ENCODE data around the gene EZR.

EZR gene

GRCh38 chr6:158757753-158758090 is 61.4 kb downstream of the EZR start:
- DNase-seq = no peak

GRCh38 chr6:158756977-158757752 is 62.0 kb downstream of the EZR start:
- no peak for DNase-seq

DNA sequence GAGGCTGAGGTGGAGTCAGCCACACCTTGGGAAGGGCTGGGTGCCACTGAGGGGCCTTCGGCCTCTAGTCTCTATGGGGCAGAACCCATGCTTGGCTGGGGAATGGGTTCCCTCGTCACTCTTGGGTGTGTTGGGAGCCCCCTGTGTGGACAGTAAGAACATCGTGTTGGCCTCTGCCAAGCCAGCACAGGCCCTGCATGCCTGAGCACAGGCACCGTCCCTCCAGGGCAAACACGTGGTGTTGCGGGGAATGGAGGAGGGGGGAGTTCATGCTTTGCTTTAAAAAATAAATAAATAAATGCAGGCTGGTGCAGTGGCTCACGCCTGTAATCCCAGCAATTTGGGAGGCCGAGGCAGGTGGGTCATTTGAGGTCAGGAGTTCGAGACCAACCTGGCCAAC is 63.0 kb downstream of the EZR start:
- no peak for DNase-seq

- DNase-seq = no peak
Observed at GRCh38 chr6:158755636-158756035, 63.5 kb downstream of the EZR start.

DNA sequence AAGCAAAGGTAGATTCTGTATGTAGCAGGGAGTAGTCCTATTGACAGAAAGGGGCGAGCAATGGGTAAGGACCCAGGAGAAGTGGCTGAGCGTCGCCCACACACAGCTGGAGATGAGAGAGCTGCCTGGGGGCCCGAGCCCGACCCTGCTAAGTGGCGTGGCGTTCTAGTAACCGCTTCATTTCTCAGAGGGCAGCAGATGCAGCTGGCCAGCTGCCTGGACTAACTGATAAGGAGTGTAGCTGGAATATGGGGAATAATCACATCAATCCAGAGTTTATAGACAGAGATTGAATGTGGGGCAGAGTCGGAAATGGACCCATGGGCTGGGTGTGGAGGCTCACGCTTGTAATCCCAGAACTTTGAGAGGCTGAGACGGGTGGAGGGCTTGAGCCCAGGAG is 64.4 kb downstream of the EZR start:
- no peak for DNase-seq

DNA sequence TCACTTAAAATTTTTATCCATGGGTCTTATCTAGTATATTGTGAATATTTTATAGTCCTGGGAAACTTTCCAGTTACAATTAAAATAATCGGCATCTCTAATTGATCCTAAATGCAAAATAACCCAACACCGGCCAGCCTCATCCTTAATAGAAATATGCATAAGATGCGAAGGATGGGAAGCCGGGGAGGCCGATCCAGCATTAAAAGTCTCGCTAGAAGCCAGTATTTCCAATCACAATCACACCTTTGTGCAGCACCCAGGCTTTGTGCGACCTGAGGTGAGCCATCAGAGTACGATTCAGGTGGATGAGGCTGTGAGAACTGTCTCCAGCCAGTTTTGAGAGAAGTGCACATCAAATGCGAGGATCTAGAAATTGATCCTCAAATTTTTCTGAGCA is 65.4 kb downstream of the EZR start:
- no peak for DNase-seq

- no peak for DNase-seq
Observed at GRCh38 chr6:158752613-158753012, 66.6 kb downstream of the EZR start.

- DNase-seq = no peak
Observed at GRCh38 chr6:158751921-158752320, 67.2 kb downstream of the EZR start.

DNA sequence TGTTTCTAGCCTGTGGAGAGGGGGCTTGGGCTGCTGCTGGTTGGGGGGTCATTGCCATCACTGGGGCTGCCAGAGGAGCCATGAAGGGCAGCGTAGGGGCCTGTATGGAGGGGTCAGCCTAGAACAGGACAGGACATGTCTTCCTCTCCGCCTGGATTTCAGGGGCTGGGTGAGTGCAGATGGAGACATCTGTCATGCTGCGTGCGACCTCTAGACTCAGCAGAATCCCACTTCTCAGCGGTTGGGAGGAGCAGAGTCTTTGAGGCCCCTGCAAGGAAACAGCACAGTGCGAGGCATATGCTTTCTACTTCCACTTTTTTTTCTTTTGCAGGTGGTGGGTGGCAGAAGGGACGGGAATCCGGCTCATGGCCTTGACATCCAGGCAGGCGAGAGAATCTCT is 67.9 kb downstream of the EZR start:
- DNase-seq = no peak

DNA sequence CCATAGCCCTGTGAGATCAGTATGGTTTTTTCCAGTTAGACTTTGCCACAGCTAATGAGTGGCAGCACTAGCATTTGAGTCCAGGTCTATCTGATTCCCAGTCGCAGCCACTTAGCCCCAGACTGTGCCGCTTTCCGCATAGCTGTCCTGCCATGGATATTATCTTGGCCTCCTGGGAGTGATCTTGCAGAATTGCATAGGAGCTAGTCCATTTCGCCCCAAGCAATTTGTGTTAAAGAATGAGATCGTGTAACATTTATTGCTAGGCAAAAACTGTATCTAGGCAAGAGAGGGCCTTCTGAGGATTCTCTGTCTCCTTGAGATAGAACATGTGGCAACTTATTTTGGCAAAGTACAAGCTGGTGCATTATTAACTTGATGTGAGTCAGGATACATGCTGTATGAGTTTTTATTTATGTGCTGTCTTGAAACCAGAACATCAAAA is 74.2 kb downstream of the EZR start:
- DNase-seq = no peak

DNA sequence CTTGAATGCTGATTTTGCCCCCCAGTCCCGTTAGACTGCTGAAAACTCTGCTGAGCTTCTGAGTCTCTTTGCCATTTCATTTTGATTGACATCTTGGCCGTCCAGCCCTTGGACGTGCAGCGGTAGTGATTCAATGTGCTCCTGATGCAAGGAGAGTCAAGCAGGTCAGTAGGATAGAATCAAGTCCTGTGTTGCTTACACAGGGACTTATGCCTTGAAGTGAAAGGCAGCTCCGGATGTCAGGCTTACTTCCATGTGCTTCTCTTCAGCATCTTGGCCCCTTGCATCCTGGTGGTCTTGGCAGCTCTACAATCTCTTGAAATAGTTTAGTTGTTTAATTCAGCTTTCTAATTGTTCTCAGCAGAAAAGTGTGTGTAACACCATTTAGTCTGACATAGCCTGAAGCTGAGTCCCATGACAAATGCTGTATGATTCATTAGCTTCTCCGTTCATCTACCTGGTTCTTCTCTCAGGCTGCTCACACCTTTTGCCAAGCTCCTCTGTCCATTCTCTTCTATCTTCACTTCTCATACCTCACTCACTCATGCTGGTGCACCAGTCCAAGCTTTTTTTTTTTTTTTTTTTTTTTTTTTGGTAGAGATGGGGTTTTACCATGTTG is 76.0 kb downstream of the EZR start:
- DNase-seq = no peak

GRCh38 chr6:158739673-158740072 is 79.5 kb downstream of the EZR start:
- DNase-seq = no peak

DNA sequence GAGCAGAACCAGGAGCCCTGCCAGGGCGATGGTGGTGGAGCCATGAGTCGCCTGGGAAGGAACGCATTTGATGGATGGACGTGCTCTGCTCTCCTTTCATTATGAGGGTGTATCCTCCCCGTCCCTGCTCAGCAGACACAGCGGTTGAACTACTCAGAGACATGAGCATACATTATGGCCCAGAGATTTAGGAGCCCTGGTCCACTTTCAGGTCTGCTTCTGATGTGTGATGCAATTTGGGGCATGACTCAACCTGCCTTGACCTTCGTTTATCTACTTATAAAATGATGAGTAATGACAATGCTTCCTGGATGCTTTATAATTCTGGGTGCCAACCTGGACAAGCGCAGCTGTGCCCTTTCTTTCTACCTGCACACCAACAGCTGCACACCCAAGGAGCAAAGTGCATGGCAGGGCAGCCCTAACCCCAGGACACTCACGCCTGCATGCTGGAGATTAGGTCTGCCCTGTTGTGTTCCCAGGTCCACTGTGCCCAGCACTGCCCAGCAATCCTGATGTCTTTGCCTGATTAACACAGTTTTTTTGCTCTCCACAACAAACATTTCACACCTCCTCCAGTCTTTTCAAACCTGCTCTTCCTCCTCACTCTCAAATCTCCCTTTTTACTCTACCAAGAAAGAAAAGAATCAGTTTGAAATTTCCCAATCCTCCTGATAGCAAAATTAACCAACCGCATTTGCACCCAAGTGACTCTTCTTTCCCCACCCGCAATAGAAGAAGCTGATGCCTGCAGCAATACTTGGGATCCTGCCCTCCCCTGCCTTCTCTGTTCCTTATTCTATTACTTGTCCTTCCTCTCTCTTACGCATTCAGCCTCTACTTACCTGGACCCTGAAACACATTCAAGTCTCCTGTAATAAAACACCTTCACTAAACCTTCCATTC is 81.2 kb downstream of the EZR start:
- no peak for DNase-seq

GRCh38 chr6:158737082-158737709 is 82.0 kb downstream of the EZR start:
- no peak for DNase-seq

- DNase-seq = no peak
Observed at GRCh38 chr6:158735009-158735408, 84.2 kb downstream of the EZR start.

- DNase-seq = no peak
Observed at GRCh38 chr6:158730541-158730907, 88.6 kb downstream of the EZR start.

GRCh38 chr6:158729906-158730540 is 89.1 kb downstream of the EZR start:
- peak; percentile 87 to 93 for DNase-seq

DNA sequence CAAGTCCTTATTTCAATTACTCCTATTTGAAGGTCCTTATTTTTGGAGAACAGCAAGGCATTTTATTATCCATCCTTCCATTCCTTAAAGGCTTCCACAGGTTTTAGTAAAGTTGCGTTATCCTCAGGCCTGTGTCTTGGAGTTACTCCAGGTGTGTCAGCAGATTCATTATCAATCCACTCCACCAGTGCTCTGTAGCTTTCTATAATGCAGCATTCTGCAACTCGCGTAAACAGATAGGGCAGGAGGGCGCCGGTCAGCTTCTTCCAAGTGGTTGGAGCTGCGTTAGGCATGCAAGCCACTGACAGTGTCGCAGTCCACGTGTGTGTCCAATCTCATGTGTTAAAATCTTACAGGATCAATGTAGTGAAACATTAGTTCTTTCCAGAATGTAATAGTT is 93.5 kb downstream of the EZR start:
- DNase-seq = no peak

DNA sequence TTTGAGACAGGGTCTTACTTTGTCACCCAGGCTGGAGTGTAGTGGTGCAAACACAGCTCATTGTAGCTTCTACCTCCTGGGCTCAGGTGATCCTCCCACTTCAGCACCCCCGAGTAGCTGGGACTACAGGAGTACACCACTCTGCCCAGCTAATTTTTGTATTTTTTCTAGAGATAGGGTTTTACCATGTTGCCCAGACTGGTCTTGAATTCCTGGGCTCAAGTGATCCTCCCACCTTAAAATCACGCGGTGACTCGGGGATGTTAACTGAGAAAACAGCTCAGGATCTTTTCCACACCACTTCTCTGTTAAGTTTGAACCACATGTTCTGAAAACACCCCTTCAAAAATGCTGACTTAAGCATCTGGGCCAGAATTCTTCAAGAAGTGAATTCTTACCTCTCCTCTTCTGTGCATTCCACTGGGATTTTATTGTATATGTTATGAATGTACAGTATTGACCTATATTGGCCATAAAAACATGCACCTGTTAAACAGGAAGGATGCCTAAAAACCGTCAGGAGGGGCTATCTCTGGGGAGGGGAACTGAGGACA is 96.9 kb downstream of the EZR start:
- DNase-seq = no peak

- peak; percentile 18 to 48 for DNase-seq
Observed at GRCh38 chr6:158718461-158719046, 100.6 kb downstream of the EZR start.

- no peak for DNase-seq
Observed at GRCh38 chr6:158717341-158718330, 101.5 kb downstream of the EZR start.
